Suppressor macrophage treated with lipopolysaccharide for 4 hours (primary cell): ENCODE data around the gene MIB2.

Experiments
- DNase-seq: peaks from one replicate; pipeline ENCODE4 v3.0.0-alpha.2; 2020

MIB2 gene

DNA sequence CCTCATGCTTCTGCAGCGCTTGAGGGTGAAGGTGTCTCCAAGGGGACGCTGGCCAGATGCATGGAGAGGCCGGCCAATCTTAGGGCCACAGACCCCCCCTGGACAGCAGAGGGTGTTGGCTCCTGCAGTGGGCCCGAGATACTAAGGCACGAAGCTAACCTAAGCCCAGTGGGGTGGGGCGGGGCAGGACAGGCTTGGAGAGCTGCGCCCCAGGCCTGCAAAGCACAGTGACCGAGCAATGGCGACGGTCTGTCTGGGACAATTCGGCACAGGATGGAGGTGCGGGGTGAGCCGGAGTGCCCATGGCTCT lies 16.6 kb upstream of the MIB2 start:
- DNase-seq: no peak

DNA sequence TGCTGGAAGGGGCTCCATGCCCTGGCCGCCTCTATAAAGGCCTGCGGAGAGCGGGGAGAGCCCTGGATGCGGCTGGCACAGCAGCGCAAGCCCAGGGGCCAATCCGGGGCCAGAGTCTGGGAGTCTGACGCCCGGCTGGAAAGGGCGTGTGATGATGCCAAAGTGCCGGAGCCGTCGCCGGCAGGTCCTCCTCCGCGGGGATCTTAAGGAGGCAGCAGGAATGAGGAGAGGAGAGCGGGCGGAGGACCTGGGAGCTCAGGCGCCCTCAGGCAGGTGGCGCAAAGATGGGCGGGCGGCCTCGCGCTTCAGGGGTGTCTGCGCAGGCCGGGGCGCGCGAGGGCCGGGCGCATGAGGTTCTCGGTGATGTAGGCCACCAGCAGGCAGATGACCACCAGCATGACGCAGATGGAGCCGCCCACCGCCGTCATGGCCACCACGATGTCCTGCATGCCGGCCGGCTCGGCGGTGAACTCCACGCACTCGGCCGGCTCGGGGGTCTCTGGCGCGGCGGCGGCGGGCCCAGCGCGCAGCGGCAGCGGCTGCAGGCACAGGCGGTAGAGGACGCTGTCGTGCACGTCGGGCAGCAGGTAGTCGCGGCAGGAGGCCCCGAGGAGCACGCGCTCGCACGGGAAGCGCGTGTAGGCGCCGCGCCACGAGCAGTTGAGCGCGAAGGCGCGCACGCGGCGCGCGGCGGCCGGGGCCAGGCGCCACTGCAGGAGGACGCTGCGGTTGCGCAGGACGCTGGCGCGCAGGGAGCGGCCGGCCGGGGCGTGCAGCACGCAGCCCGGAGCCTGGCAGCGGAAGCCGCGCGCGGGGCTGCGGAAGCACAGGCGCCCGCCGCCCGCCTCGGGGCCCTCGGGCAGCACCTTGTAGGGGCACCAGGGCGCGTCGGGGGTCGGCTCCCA lies 16.0 kb upstream of the MIB2 start:
- peak; percentile 63 for DNase-seq

DNA sequence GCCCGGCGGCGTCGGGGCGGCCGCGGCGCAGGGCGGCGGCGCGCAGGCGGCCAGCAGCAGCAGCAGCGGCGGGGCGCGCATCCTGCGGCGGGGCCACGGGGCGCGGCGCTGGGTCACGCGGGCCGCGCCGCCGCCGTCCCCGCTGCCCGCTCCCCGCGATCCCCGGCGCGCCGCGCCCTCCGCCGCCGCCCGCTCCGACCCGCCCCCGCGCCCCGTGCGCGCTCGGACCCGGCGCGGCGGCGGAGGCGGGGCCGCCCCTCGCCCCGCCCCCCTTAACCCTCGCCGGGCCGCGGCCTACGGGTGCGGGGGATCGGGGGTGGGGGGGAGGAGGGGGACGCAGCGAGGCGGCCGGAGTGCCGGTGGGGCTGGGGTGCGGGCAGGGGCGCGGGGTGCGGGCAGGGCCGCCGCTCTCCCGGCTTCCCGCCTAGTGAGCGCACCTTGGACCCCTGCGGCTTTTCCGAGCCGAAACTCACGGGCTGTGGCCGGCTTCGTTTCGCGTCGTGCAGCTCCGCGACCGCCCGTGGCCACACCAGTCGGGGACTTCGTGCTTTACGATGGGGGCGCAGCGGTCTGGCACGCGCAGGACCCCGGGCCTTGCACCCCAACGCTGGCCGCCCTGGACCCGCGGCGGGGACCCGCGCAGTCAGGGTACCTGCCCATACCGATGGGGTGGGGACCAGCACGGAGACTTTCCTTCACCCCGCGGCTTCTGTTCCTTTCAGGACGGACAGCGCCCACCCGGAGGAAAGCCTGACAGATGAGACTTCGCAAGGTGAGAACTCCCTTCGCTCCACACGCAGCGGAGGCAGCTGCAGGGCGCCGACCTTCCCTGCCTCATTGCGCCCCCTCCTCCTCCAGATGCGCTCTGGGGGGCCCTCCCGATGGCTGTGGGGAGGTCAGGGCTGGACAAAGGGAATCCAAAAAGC lies 15.1 kb upstream of the MIB2 start, which contains the start of gene FNDC10:
TSS of gene FNDC10 (minus strand) at position 201 of the 926 bp plus-strand sequence. CDS start at position 81, 120 bp downstream.
- DNase-seq: no peak

DNA sequence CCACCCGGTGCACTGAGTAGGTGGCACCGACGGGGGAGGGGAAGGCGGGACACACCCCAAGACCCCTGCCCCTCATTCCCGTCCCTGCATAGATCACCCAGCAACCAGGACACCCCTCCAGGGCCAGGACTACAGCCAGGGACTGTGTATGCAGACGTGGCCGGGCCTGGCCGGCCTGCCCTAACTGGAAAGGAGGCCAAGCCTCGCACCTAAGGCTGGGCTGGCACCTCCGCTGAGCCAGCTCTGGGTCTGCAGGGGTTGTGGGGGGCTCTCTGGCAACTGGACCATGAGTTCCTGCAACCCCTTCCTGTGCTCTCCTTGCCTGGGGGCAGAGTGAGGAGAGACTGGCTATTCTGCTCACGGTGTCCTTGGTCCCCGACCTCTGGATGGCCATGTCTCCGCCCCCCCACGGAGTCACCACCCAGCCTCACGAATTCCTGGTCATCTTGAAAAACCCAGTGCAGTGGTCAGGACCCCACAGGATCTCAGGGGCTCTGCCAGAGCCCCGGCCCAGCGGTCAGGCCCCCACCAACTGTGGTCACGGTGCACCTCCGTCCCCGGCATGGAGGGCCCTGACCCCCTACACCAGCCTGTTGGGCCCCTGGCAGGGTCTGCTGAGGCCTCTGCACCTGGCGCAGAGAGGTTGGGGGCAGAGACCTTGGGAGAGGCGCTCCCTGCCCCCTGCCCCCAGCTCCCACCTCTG lies 14.3 kb upstream of the MIB2 start:
- DNase-seq: no peak

DNA sequence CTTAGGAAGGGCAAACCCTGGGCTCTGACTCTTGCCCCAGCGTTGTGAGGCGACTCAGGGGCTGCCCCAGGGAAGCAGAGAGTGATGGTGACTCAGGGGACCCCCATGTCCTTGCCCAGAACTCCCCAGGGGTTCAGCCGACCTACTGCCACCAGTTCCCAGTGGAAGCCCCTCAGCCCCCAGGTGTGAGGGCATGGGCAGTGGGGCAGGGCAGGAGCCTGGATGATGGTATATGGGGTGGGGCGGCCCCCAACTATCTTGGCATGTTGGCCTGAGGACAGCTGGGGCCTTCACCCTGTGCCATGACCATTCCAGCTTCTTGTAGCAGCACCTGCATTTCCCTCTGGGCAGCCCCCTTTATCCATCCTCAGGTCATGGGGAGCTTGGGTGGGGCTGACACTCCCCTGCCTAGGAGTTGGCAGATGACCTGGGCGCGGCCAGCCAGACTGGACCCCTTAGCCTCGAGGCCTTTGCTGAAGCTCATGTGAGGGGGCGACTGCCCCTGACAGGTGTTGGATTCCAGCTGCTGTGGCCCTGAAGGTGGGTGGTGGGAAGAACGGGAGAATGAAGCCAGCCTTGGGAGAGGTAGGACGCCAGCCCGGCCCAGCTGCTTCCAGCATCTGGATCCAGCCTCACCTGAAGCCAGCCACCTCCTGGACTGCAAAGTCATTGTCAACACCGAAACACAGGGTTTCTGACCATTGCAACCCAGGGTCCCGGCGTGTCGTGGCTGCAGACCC lies 13.6 kb upstream of the MIB2 start:
- no peak for DNase-seq

DNA sequence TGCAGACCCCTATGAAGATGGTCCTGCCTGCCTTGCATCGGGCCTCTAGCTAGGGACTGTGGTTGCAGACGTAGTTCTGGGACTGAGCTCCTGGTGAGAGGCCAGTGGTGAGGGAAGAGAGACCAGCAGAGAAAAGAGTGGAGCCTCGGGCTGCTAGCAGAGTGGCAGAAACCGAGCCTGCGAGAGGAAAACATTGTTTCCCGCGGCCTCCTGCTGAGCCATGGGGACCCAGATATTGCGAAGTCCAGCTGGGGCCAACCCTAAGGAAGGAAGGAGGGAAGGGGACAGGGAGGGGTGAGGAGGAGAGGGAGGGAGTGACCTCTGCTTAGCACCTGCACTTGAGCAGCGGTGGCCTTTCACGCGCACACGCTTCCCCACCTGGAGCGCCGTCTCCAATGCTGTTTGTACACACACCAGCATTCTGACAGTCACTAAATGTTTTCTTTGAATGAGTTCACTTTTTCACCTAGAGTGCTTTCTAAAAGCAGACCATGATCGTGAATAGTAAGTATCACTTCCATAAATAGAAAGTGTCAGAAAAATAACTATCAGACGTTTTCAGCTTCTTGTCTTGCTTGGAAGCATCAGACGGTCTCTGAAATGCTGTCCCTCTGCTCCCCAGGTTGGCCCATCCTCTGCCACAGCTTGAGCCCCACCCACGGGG lies 12.9 kb upstream of the MIB2 start:
- no peak for DNase-seq

DNA sequence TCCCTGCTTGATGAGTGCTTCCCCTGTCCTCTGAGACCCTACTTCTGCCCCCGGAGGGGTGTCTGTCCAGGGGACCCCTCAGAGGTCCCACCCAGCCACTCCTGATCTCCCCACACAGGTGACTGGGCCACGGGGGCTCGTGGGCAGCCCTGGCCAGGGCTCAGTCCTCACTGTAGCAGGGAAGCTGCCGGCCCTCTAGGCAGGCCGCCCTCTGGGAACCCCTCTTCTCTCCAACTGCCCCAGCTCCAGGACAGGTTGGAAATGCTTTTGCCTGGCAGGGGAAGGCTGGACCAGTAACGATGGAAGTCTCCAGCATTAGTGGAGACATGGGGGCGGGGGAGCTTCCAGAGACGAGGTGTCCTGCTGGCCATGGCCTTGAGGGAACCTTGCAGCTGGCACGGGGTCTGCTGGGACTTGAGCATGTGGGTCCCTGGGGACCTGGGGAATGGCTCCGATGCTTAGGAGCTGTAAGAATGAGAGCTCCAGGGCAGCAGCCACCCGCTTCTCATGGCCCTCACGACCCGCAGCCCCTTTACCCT lies 12.3 kb upstream of the MIB2 start:
- DNase-seq: no peak

DNA sequence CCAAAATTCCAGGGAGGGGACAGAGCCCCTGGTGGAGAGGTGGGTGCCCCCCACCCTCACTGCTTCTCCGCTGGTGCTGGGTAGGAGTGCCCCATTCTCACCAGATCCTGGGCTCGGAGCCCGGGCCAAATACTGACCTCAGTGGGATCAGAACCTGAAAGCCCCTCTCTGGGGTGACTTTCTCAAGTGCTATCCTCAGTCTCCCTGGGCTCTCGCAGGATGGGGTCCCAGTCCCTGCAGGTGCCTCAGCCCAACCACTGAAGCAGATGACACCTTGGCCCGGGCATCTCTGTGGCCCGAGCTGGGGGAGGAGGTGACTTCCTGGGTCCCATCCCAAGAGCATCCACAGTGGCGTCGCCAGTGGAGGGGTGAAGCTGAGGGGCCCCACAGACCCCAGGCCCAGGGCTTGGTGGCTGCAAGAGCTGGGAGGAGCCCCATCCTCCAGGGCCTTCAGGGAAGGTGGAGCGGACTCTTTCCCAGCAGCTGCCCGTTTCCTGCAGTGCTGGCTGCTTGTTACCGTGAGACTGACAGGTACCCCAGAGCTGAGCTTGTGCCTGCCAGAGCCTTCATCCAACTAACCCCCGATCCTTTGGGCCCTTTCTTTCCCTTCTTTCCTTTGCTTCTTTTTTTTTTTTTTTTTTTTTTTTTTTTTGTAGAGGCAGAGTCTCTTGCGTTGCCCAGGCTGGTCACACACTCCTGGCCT lies 11.5 kb upstream of the MIB2 start:
- DNase-seq: no peak

DNA sequence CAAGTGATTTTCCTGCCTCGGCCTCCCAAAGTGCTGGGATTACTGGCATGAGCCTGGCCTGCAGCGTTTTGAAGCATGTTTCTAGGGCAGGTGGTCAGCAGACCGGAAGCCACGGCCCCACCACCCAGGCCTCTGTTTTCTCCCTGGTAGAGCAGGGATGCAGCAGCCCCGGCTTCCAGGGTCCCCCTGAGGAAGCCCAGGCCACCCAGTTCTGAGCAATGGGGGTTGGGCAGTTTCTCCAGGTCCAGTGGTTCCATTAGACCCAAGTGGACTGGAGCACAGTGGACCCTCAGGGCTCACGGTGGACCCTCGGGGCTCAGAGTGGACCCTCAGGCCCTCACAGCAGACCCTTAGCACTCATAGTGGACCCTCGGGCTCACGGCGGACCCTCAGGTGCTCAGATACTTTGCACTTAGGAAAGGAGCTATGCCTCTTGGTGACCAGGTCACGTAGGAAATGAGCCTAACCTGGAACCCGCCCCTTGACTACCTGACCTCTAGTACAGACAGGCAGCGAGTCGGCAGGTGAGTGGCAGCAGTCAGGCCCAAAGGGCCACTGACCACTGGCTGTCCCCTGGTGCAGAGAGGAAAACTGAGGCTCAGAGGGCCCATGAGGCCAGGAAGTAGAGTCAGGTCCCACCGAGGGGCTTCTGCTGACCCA lies 10.8 kb upstream of the MIB2 start:
- no peak for DNase-seq

DNA sequence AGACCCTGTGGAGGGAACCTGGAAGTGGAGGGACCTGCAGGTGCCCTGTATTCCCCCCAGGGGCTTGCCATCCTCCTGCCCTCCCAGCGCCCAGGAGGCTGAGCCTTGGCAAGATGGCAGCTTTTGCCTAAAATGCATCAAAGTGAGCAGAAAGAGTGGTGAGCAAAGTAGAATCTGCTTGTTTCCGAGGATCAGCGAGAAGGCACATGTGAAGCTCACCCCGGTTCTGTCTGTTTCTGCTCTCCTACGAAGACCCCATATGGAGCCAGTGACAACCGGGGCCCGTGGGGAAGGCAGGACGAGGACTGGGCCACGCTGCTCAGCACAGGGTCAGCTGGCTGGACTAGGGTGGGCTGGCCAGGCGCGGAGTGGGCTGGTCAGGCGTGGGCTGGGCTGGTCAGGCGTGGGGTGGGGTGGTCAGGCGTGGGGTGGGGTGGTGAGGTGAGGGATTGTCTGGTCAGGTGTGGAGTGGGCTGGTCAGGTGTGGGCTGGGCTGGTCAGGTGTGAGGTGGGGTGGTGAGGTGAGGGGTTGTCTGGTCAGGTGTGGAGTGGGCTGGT lies 10.2 kb upstream of the MIB2 start:
- DNase-seq: no peak

DNA sequence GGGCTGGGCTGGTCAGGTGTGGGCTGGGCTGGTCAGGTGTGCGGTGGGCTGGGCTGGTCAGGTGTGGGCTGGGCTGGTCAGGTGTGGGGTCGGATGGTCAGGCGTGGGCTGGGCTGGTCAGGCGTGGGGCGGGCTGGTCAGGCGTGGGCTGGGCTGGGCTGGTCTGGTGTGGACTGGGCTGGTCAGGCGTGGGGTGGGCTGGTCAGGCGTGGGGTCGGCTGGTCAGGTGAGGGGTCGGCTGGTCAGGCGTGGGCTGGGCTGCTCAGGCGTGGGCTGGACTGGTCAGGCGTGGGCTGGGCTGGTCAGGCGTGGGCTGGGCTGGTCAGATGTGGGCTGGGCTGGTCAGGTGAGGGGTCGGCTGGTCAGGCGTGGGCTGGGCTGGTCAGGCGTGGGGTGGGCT lies 9.6 kb upstream of the MIB2 start:
- no peak for DNase-seq

DNA sequence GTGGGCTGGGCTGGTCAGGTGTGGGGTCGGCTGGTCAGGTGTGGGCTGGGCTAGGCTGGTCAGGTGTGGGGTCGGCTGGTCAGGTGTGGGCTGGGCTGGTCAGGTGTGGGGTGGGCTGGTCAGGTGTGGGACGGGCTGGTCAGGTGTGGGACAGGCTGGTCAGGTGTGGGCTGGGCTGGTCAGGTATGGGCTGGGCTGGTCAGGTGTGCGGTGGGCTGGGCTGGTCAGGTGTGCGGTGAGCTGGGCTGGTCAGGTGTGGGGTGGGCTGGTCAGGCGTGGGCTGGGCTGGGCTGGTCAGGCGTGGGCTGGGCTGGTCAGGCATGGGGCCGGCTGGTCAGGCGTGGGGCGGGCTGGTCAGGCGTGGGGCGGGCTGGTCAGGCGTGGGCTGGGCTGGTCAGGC lies 9.1 kb upstream of the MIB2 start:
- no peak for DNase-seq

DNA sequence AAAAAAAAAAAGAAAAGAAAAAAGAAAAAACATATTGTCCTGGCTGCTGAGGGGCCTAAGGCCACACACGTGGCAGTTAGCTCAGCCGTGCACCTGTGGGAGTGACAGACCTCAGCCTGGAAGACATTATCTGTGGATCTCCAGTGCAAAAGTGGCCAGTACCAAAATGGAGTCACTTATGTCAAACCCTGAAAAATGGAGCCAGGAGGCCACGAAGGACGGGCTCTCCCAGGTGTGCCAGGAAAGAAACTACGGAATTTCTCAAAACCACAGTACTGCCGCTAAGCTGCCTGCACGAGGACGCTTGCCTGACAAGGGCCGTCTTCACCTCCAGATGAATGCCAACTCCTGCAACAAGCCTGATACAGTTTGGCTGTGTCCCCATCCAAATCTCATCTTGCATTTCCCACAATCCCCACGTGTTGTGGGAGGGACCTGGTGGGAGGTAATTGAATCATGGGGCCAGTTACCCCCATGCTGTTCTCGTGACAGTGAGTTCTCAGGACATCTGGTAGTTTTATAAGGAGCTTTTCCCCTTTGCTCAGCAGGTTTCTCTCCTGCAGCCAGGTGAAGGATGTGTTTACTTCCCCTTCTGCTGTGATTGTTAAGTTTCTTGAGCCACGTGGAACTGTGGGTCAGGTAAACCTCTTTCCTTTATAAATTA lies 5.3 kb upstream of the MIB2 start:
- DNase-seq: no peak

DNA sequence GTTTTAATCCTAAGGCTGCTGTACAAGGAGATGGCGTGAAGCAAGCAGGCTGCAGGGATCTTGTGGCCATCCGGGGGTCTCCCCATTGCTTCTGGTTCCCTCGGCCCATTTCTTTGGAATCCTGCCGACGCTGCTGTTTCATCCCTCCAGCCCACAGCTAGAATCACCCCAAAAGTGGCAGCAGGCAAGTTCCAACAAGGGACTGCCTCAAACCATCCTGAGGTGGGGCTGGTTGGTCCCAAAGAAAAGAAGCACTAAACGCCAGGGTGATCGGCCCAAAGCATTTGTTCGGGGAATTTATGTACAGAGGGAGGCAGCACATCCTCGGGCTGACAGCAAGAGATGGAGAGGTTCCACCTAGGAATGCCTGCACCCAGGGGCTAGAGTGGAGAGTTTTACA lies 4.5 kb upstream of the MIB2 start:
- DNase-seq: no peak

DNA sequence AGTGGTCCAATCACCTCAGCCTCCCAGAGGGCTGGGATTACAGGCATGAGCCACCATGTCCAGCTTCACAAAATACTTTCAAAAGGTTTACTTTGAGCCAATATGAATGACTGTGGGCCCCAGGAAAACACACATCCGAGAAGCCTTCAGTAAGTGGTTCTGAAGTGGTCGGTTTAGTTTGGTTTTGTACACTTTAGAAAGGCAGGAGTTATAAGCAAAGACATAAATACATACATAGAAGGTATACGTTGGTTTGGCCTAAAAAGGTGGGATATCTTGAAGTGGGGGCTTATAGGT lies 3.2 kb upstream of the MIB2 start:
- DNase-seq: no peak

DNA sequence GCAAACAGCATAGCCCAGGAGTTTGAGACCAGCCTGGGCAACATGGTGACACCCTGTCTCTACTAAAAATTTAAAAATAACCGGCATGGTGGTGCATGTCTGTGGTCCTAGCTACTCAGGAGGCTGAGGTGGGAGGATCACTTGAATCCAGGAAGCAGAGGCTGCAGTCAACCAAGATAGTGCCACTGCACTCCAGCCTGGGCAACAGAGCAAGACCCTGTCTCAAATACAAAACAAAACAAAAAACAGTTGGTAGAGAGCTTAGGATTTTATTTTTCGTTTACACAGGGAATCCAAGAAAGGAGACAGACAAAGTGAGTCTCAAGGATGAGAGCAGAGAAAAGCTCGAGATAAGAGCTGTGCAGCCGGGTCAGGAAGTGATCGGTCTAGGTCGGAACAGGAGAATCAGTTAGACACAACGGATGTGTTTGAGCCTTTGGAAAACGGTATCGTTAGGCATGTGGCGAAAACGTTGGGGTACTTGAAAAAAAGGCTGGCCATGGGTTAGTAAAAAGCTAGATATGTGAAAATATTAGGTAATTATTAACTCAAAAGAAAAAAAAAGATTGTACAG lies 1.7 kb upstream of the MIB2 start:
- DNase-seq: no peak

DNA sequence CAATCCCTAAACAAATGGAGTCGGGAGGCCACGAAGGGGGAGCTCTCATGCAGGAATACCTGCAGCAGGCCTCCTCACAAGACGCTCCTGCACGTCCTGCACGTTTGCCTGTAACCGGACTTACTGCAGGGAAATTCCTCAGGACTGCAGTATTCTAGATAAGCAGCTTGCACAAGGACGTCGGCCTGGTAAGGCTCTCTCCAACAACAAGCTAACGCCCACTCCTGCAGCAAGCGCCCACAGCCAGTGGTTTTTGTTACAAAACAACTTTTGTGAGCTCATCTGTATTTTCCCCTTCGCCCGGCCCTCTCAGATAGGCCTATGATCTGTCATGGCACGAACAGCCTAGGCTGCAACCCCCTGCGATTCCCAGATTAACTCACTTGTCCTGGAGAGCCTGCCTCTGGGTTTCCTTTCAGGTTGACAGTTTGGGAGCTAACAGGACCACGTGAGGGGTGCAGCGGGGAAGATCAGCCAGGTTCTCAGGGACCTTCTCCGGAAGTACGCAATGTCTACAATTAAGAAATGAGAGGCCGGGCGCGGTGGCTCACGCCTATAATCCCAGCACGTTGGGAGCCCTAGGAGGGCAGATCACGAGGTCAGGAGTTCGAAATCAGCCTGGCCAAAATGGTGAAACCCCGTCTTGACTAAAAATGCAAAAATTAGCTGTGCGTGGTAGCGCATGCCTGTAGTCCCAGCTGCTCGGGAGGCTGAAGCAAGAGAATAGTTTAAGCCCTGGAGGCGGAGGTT lies 921 bp upstream of the MIB2 start:
- DNase-seq: peak; percentile 96

DNA sequence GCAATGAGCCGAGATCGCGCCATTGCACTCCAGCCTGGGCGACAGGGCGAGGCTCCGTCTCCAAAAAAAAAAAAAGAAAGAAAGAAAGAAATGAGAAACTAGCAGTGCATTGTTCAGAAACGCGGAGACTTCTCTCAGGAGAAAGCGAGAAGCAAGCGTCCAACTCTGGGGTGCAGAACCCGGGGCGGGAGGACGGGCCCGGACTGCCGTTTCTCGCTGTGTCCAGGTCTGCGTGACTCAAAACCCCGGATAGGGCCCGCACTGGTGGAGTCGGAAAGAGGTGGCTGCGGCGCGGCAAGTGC lies 395 bp upstream of the MIB2 start:
- DNase-seq: no peak
